Esophagus muscularis mucosa (tissue), 4 donors: ENCODE data around the gene UBXN6.

Source experiments
- CTCF ChIP-seq, 3 experiments: fragments of 200-600 bp in 2 of 3; fragments of 450-650 bp in 1 of 3; sonication (generic) in 2 of 3; IDR thresholded peaks; one replicate each; pipeline ENCODE4 v1.5.1; 2017 to 2019; ENCODE audit warnings: antibody characterized with exemption in 3 of 3, mild to moderate bottlenecking in 2 of 3, moderate library complexity in 1 of 3
- EP300 ChIP-seq: sonication (generic); formaldehyde crosslinking; IDR thresholded peaks from one replicate; pipeline ENCODE4 v1.6.1; 2017; ENCODE audit warnings: antibody characterized with exemption
- POLR2AphosphoS5 ChIP-seq, 2 donors: sonication (generic); formaldehyde crosslinking; IDR thresholded peaks; one replicate each; pipeline ENCODE4 v1.6.1; 2017; ENCODE audit warnings: antibody characterized with exemption in 2 of 2

GRCh38 chr19:4494691-4495064 is 37.1 kb upstream of the UBXN6 start:
- TF ChIP-seq CTCF (IDR thresholded peaks at IDR 0.05): no peak
- TF ChIP-seq EP300: no peak
- no peak for TF ChIP-seq POLR2AphosphoS5 (IDR thresholded peaks at IDR 0.05)
